Fibroblast of mammary gland (primary cell): ENCODE measurements around the gene ANKRD62.

Experiments
- DNase-seq: peaks from one replicate; pipeline ENCODE4 v3.0.0-alpha.2; 2010; ENCODE audit warnings: low read depth
- H3K4me3 ChIP-seq: 2 replicates; pipeline ENCODE4 v1.5.1; 2011; ENCODE audit warnings: low read depth, mild to moderate bottlenecking, low read length, moderate library complexity; ENCODE audit not compliant: control insufficient read depth
- CTCF ChIP-seq: conservative IDR thresholded peaks from 2 replicates; pipeline ENCODE4 v1.5.1; 2011; ENCODE audit warnings: low read depth, low read length, inconsistent platforms; ENCODE audit not compliant: control insufficient read depth, insufficient read depth

ANKRD62 gene

GRCh38 chr18:12049978-12050811 lies 43.4 kb upstream of the ANKRD62 start:
- no peak for TF ChIP-seq CTCF
- no peak overlapping the region for H3K4me3 ChIP-seq
- no peak for DNase-seq

GRCh38 chr18:12052866-12053265 lies 40.8 kb upstream of the ANKRD62 start:
- no peak for TF ChIP-seq CTCF
- H3K4me3 ChIP-seq, result no peak overlapping the region
- DNase-seq, result no peak

GRCh38 chr18:12053289-12053688 lies 40.4 kb upstream of the ANKRD62 start:
- H3K4me3 ChIP-seq, result no peak overlapping the region
- no peak for TF ChIP-seq CTCF
- no peak for DNase-seq

DNA sequence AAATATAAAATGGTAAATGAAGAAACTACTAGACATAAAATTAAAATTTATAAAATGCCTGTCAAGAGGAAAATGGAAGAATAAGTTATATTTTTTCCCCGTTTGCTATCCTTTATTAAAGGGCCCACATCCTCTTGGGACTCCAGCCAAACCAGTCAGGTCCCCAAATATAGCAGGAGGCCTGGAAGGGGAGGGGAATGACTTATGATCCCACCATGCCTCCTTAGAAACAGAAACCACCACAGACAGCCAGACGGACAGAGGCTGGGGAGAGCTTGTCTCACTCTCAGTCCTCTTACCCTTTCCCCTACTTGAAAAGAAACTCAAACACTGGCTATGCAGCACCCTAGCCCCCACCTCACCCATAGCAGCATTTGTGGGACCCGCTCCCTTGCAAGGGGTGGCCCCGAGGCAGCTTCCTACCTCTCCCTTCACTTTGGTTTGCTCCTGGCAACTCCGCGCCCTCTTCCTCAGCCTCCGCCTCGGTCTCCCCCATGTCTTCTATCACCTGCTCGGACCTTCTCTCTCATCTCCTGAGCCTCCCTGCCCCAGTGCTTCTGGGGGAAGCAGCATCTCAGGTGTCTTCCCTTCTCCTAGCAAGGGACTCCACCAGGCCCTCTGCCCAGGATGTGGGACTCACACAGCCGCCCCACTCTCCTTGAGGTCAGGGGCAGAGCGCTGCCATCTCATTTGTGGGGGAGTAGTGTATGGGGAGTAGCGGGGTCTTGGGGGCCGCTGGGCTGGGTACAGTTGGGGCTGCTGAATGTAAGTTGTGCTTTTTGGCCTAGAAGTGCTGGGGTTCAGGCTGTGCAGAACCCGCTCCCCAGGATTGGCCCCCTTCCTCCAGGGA lies 37.4 kb upstream of the ANKRD62 start:
- H3K4me3 ChIP-seq, result no peak overlapping the region
- DNase-seq, result no peak

DNA sequence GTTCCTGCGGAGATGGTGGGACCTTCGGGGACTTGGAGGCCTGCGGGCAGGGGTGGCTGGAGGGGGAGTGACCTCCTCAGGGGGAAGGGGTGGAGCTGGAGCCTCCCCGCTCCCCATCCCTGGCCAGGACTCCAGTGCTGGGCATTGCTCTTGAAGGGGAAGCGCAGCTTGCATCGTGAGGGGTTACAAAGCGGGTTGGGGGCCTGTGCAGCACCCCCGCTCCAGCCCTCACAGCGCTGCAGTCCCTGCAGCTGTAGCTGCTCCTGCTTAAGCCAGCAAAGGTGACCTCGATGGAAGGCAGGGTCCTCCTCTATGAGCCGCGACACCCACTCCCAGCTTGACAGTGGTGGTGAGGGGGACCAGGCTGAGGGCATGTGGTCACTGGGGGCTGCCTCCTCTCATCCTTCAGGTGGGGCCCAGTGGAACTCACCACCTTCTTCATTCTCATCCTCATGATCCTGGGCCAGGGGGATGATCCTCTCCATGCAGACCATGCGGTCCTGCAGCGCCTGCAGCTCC lies 36.7 kb upstream of the ANKRD62 start:
- DNase-seq, result no peak
- TF ChIP-seq CTCF, result no peak
- no peak overlapping the region for H3K4me3 ChIP-seq

More for the DNA sequence above, 37.4 kb upstream of the ANKRD62 start:
- no peak for TF ChIP-seq CTCF

DNA sequence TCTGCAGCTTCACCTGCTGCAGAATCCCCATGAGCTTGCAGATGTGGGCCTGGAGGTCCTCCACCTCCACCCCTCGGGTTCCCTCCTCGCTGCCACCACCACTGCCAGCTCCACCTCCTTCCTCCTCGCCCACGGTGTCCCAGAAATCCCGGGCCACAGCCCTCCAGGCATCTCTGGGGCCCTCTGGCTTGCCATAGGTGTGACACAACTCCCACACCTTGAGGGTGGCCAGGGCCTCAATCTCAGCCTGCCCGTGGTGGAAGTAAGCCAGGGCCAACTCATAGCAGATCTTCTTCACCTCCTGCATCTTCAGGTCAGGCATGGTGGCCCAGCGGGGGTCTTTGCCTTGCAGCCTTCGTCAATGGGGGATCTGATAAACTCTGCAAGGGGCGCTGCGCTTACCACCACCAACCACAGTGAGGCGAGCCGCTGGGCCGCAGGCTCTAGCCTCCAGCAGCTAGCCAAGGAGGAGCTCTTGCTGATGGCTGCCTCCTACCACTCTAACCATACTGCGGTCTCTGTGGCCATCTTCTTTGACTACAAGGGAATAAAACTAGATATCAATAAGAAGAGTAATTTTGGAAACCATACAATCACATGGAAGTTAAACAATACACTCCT lies 36.1 kb upstream of the ANKRD62 start:
- DNase-seq, result no peak
- H3K4me3 ChIP-seq, result no peak overlapping the region
- TF ChIP-seq CTCF, result no peak
